Neural progenitor cell (in vitro differentiated cells): ENCODE measurements around the gene LGALS7B. TPM values are rescaled to one million over a fixed set of nuclear protein-coding genes. Genes with fewer than 3 reads are reported as not detected.
"Not testable (repeated sequence)": the region's sequence is repeated elsewhere in the genome, so short reads cannot be mapped to it uniquely, and the experiment has no call there.

Experiments
- DNase-seq: peaks from one replicate; pipeline ENCODE4 v3.0.0-alpha.2; 2016; ENCODE audit warnings: low spot score
- H2AFZ ChIP-seq: fragments of 200-600 bp; sonication (generic); replicated peaks from 2 replicates; pipeline ENCODE4 v1.6.1; 2016; ENCODE audit warnings: antibody characterized with exemption
- H3F3A ChIP-seq: fragments of 200-600 bp; sonication (generic); 2 replicates; pipeline ENCODE4 v1.6.1; 2016; ENCODE audit warnings: antibody characterized with exemption, low read depth
- H3K27ac ChIP-seq: fragments of 200-600 bp; sonication (generic); 2 replicates; pipeline ENCODE4 v1.5.1; 2016; ENCODE audit warnings: mild to moderate bottlenecking
- H3K27me3 ChIP-seq: fragments of 200-600 bp; sonication (generic); 2 replicates; pipeline ENCODE4 v1.6.1; 2016; ENCODE audit warnings: mild to moderate bottlenecking, moderate library complexity
- H3K36me3 ChIP-seq: fragments of 200-600 bp; sonication (generic); 2 replicates; pipeline ENCODE4 v1.5.1; 2016
- H3K4me1 ChIP-seq: fragments of 200-600 bp; sonication (generic); 2 replicates; pipeline ENCODE4 v1.6.1; 2016; ENCODE audit warnings: mixed run types
- H3K4me2 ChIP-seq: fragments of 200-600 bp; sonication (generic); 2 replicates; pipeline ENCODE4 v1.6.1; 2016
- H3K4me3 ChIP-seq: fragments of 200-600 bp; sonication (generic); 2 replicates; pipeline ENCODE4 v1.5.1; 2016
- H3K79me2 ChIP-seq: fragments of 200-600 bp; sonication (generic); 2 replicates; pipeline ENCODE4 v1.6.1; 2016; ENCODE audit warnings: low read depth
- H3K9ac ChIP-seq: fragments of 200-600 bp; sonication (generic); 2 replicates; pipeline ENCODE4 v1.6.1; 2016
- H3K9me3 ChIP-seq: fragments of 200-600 bp; sonication (generic); 2 replicates; pipeline ENCODE4 v1.5.1; 2016; ENCODE audit warnings: low read depth
- H4K20me1 ChIP-seq: fragments of 200-600 bp; sonication (generic); 2 replicates; pipeline ENCODE4 v1.6.1; 2016; ENCODE audit warnings: low read depth
- H3K27ac Mint-ChIP-seq: 3 replicates; pipeline ENCODE4 v1.8.0; 2021; ENCODE audit warnings: mixed read lengths
- H3K27me3 Mint-ChIP-seq: 2 replicates; pipeline ENCODE4 v1.8.0; 2022; ENCODE audit warnings: low read depth, mild to moderate bottlenecking, inconsistent platforms, moderate library complexity, mixed read lengths; ENCODE audit not compliant: insufficient read depth
- H3K36me3 Mint-ChIP-seq: 3 replicates; pipeline ENCODE4 v1.8.0; 2021; ENCODE audit warnings: mixed read lengths
- H3K4me1 Mint-ChIP-seq: 3 replicates; pipeline ENCODE4 v1.8.0; 2021; ENCODE audit warnings: mixed read lengths
- H3K4me3 Mint-ChIP-seq: 3 replicates; pipeline ENCODE4 v1.8.0; 2021; ENCODE audit warnings: mild to moderate bottlenecking, moderate library complexity, mixed read lengths
- H3K9me3 Mint-ChIP-seq: 3 replicates; pipeline ENCODE4 v1.8.0; 2020; ENCODE audit warnings: mixed read lengths
- CTCF ChIP-seq: fragments of 200-600 bp; sonication (generic); IDR thresholded peaks from 2 replicates; pipeline ENCODE4 v1.5.1; 2017; ENCODE audit warnings: antibody characterized with exemption, mild to moderate bottlenecking
- EZH2 ChIP-seq: fragments of 200-600 bp; sonication (generic); IDR thresholded peaks from 2 replicates; pipeline ENCODE4 v1.6.1; 2017; ENCODE audit warnings: antibody characterized with exemption, mild to moderate bottlenecking, moderate library complexity
- EZH2phosphoT487 ChIP-seq: fragments of 200-600 bp; sonication (generic); IDR thresholded peaks from 2 replicates; pipeline ENCODE4 v1.6.1; 2017; ENCODE audit warnings: antibody characterized with exemption
- total RNA-seq: library from RNA; depleted of rRNA; stranded (reverse); fragments of >200 nt; gene quantifications from 2 replicates; pipeline ENCODE4 v1.2.3, GENCODE V29; 2015; ENCODE audit warnings: low replicate concordance

LGALS7B gene
- total RNA-seq, 1 donor from 2014 or later, result not detected

GRCh38 chr19:38745316-38745715 is 43.7 kb upstream of the LGALS7B start:
- H3K27ac ChIP-seq, result no peak overlapping the region
- Mint-ChIP-seq H3K27ac (no peak overlapping the region), H3K4me1 (no peaks in the 10 kb centered on the region), H3K27me3 (peaks cover 14% of the 10 kb centered on the region), H3K4me3 (no peak overlapping the region), H3K36me3 (no peaks in the 10 kb centered on the region), H3K9me3 (no peaks in the 10 kb centered on the region)
- H4K20me1 ChIP-seq, result no peaks in the 10 kb centered on the region
- no peak overlapping the region for H2AFZ ChIP-seq
- H3K79me2 ChIP-seq, result no peaks in the 10 kb centered on the region
- no peak overlapping the region for H3K4me3 ChIP-seq
- H3K4me1 ChIP-seq, result no peaks in the 10 kb centered on the region
- no peak for DNase-seq
- TF ChIP-seq CTCF (no peak), EZH2 (no peak), EZH2phosphoT487 (no peak)
- no peak overlapping the region for H3K9ac ChIP-seq
- H3K36me3 ChIP-seq, result no peaks in the 10 kb centered on the region
- no peaks in the 10 kb centered on the region for H3K9me3 ChIP-seq
- peaks cover 6% of the 10 kb centered on the region for H3K27me3 ChIP-seq
- no peak overlapping the region for H3K4me2 ChIP-seq
- H3F3A ChIP-seq, result no peaks in the 10 kb centered on the region

GRCh38 chr19:38753783-38754182 is 35.2 kb upstream of the LGALS7B start:
- not testable (repeated sequence) for DNase-seq, H3K27me3 ChIP-seq, H3K9ac ChIP-seq, H4K20me1 ChIP-seq, H3K9me3 Mint-ChIP-seq, H3K9me3 ChIP-seq, H3K4me3 ChIP-seq, H3F3A ChIP-seq, H3K4me2 ChIP-seq, H2AFZ ChIP-seq, H3K79me2 ChIP-seq, H3K4me1 Mint-ChIP-seq, H3K4me1 ChIP-seq, H3K36me3 Mint-ChIP-seq, H3K27ac Mint-ChIP-seq, H3K4me3 Mint-ChIP-seq, H3K36me3 ChIP-seq, H3K27ac ChIP-seq
- peaks cover 13% of the 10 kb centered on the region for H3K27me3 Mint-ChIP-seq

DNA sequence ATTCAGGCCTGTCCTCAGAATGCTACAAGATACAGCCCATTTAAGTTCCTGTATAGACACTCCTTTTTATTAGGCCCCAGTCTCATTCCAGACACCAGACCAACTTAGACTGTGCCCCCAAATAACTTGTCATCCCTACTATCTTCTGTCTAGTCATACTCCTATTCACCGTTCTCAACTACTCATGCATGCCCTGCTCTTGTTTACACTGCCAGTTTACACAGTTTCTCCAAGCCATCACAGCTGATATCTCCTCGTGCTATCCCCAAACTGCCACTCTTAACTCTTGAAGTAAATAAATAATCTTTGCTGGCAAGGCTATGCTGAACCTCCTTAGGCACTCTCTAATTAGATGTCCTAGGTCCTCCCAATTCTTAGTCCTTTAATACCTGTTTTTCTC is 34.8 kb upstream of the LGALS7B start:
- not testable (repeated sequence) for H3K27ac Mint-ChIP-seq, H3K27me3 ChIP-seq, H3K4me3 ChIP-seq, DNase-seq, H3K79me2 ChIP-seq, H4K20me1 ChIP-seq, H3K4me1 Mint-ChIP-seq, H3K36me3 ChIP-seq, H3K9me3 Mint-ChIP-seq, H3K36me3 Mint-ChIP-seq, H3K4me2 ChIP-seq, H3K9me3 ChIP-seq, H2AFZ ChIP-seq, H3K4me3 Mint-ChIP-seq, H3K27ac ChIP-seq, H3F3A ChIP-seq, H3K9ac ChIP-seq, H3K4me1 ChIP-seq
- H3K27me3 Mint-ChIP-seq, result peaks cover 13% of the 10 kb centered on the region

DNA sequence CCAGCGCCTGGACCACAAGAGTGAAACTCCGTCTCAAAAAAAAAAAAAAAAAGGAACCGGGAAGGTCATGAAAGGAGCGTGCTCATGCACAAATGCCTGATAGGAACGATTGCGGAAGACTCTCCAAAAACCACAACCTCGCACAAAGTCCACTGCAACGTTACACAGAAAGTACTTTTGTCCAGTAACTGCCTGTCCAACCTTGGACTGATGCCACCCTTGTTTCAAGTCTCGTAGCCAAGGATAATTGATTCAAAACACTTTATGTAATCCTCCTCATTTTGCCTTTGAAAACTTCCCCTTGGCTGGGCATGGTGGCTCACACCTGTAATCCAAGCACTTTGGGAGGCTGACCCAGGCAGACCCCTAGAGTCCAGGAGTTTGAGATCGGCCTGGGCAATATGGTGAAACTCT is 29.4 kb upstream of the LGALS7B start:
- no peak overlapping the region for H3K4me2 ChIP-seq
- H3K4me1 ChIP-seq, result no peaks in the 10 kb centered on the region
- no peaks in the 10 kb centered on the region for H3K36me3 ChIP-seq
- no peaks in the 10 kb centered on the region for H3K27me3 ChIP-seq
- Mint-ChIP-seq H3K36me3 (no peaks in the 10 kb centered on the region), H3K27me3 (peaks cover 9% of the 10 kb centered on the region), H3K4me1 (no peaks in the 10 kb centered on the region), H3K4me3 (no peak overlapping the region), H3K27ac (no peak overlapping the region), H3K9me3 (peaks cover 2% of the 10 kb centered on the region)
- no peaks in the 10 kb centered on the region for H3F3A ChIP-seq
- no peak overlapping the region for H3K9ac ChIP-seq
- H4K20me1 ChIP-seq, result no peaks in the 10 kb centered on the region
- DNase-seq, result no peak
- no peaks in the 10 kb centered on the region for H3K9me3 ChIP-seq
- H2AFZ ChIP-seq, result no peak overlapping the region
- no peak overlapping the region for H3K4me3 ChIP-seq
- H3K27ac ChIP-seq, result no peak overlapping the region
- no peaks in the 10 kb centered on the region for H3K79me2 ChIP-seq
- TF ChIP-seq EZH2 (no peak), EZH2phosphoT487 (no peak), CTCF (no peak)

GRCh38 chr19:38760805-38761517 is 28.0 kb upstream of the LGALS7B start:
- not testable (repeated sequence) for H3K27me3 Mint-ChIP-seq, H3K36me3 ChIP-seq, H3K4me1 ChIP-seq, H3K4me3 Mint-ChIP-seq, H3K27me3 ChIP-seq, DNase-seq, H2AFZ ChIP-seq, H3K27ac Mint-ChIP-seq, H3K9me3 ChIP-seq, H3K79me2 ChIP-seq, H3K4me1 Mint-ChIP-seq, H3F3A ChIP-seq, H3K9me3 Mint-ChIP-seq, H3K9ac ChIP-seq, H4K20me1 ChIP-seq, H3K4me3 ChIP-seq, H3K36me3 Mint-ChIP-seq, H3K27ac ChIP-seq, H3K4me2 ChIP-seq

DNA sequence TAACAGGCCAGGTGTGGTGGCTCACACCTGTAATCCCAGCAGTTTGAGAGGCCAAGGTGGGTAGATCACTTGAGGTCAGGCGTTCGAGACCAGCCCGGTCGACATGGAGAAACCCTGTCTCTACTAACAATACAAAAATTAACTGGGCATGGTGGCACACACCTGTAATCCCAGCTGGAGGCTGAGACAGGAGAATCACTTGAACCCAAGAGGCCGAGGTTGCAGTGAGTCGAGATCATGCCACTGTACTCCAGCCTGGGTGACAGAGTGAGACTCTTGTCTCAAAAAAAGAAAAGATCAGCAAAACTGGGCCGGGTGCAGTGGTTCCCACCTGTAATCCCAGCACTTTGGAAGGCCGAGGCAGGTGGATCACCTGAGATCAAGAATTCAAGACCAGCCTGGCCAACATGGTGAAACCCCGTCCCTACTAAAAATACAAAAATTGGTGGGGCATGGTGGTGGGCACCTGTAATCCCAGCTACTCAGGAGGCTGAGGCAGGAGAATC is 27.1 kb upstream of the LGALS7B start:
- H3K27ac ChIP-seq, H3K9ac ChIP-seq, DNase-seq, H3K4me1 ChIP-seq, H3K9me3 Mint-ChIP-seq, H3K9me3 ChIP-seq, H3F3A ChIP-seq, H3K36me3 Mint-ChIP-seq, H3K27me3 Mint-ChIP-seq, H3K4me3 Mint-ChIP-seq, H3K4me1 Mint-ChIP-seq, H3K79me2 ChIP-seq, H3K27me3 ChIP-seq, H3K27ac Mint-ChIP-seq, H3K4me2 ChIP-seq, H4K20me1 ChIP-seq, H3K36me3 ChIP-seq, H2AFZ ChIP-seq, H3K4me3 ChIP-seq: not testable (repeated sequence)
